ENCODE results near the gene LIPA.

Gene LIPA

GRCh38 chr10:89184638-89185037 lies 66.9 kb downstream of the LIPA start:
- no peak for TF ChIP-seq ZNF8 (CRISPR knock-in tag; IDR thresholded peaks at IDR 0.05)
- TF ChIP-seq, protein P1, sequence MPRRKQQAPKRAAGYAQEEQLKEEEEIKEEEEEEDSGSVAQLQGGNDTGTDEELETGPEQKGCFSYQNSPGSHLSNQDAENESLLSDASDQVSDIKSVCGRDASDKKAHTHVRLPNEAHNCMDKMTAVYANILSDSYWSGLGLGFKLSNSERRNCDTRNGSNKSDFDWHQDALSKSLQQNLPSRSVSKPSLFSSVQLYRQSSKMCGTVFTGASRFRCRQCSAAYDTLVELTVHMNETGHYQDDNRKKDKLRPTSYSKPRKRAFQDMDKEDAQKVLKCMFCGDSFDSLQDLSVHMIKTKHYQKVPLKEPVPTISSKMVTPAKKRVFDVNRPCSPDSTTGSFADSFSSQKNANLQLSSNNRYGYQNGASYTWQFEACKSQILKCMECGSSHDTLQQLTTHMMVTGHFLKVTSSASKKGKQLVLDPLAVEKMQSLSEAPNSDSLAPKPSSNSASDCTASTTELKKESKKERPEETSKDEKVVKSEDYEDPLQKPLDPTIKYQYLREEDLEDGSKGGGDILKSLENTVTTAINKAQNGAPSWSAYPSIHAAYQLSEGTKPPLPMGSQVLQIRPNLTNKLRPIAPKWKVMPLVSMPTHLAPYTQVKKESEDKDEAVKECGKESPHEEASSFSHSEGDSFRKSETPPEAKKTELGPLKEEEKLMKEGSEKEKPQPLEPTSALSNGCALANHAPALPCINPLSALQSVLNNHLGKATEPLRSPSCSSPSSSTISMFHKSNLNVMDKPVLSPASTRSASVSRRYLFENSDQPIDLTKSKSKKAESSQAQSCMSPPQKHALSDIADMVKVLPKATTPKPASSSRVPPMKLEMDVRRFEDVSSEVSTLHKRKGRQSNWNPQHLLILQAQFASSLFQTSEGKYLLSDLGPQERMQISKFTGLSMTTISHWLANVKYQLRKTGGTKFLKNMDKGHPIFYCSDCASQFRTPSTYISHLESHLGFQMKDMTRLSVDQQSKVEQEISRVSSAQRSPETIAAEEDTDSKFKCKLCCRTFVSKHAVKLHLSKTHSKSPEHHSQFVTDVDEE (CRISPR knock-in tag; IDR thresholded peaks at IDR 0.05): no peak
- no peak for TF ChIP-seq TCF4 (CRISPR knock-in tag; IDR thresholded peaks at IDR 0.05; ENCODE audit: borderline replicate concordance)
- TF ChIP-seq POU6F1 (CRISPR knock-in tag; IDR thresholded peaks at IDR 0.05; ENCODE audit: borderline replicate concordance, low read depth): no peak
- TF ChIP-seq TOX (CRISPR knock-in tag; IDR thresholded peaks at IDR 0.05; ENCODE audit: borderline replicate concordance): no peak
- TF ChIP-seq OSR1 (CRISPR knock-in tag; IDR thresholded peaks at IDR 0.05): no peak
- no peak for TF ChIP-seq ZFP30 (CRISPR knock-in tag; IDR thresholded peaks at IDR 0.05)
- TF ChIP-seq ZC3H10 (CRISPR knock-in tag; IDR thresholded peaks at IDR 0.05): no peak
- TF ChIP-seq ZNF565 (CRISPR knock-in tag; conservative IDR thresholded peaks at IDR 0.05; ENCODE audit: low read depth): no peak
- TF ChIP-seq ZNF70 (CRISPR knock-in tag; IDR thresholded peaks at IDR 0.05): no peak
- no peak for TF ChIP-seq SNAI2 (CRISPR knock-in tag; IDR thresholded peaks at IDR 0.05)
- TF ChIP-seq CSDC2 (CRISPR knock-in tag; IDR thresholded peaks at IDR 0.05): no peak
- no peak for TF ChIP-seq ZFP3 (CRISPR knock-in tag; IDR thresholded peaks at IDR 0.05)
- TF ChIP-seq GLIS3 (CRISPR knock-in tag; IDR thresholded peaks at IDR 0.05): no peak
- no peak for TF ChIP-seq RARB (CRISPR knock-in tag; IDR thresholded peaks at IDR 0.05)
- no peak for ATAC-seq

- TF ChIP-seq ZNF70 (CRISPR knock-in tag; IDR thresholded peaks at IDR 0.05) (no peak), ARNTL (CRISPR knock-in tag; IDR thresholded peaks at IDR 0.05; ENCODE audit: borderline replicate concordance, low read depth) (no peak), ZFP3 (CRISPR knock-in tag; IDR thresholded peaks at IDR 0.05) (no peak), SNAI2 (CRISPR knock-in tag; IDR thresholded peaks at IDR 0.05) (no peak), ZFP30 (CRISPR knock-in tag; IDR thresholded peaks at IDR 0.05) (no peak), OSR1 (CRISPR knock-in tag; IDR thresholded peaks at IDR 0.05) (no peak), CSDC2 (CRISPR knock-in tag; IDR thresholded peaks at IDR 0.05) (no peak), ZC3H10 (CRISPR knock-in tag; IDR thresholded peaks at IDR 0.05) (no peak), PATZ1 (CRISPR knock-in tag; IDR thresholded peaks at IDR 0.05; ENCODE audit: borderline replicate concordance) (no peak), PPARA (CRISPR knock-in tag; IDR thresholded peaks at IDR 0.05; ENCODE audit: borderline replicate concordance) (no peak), ESRRG (CRISPR knock-in tag; IDR thresholded peaks at IDR 0.05) (no peak), TOX (CRISPR knock-in tag; IDR thresholded peaks at IDR 0.05; ENCODE audit: borderline replicate concordance) (no peak), ZNF8 (CRISPR knock-in tag; IDR thresholded peaks at IDR 0.05) (no peak), RARB (CRISPR knock-in tag; IDR thresholded peaks at IDR 0.05) (no peak), TCF4 (CRISPR knock-in tag; IDR thresholded peaks at IDR 0.05; ENCODE audit: borderline replicate concordance) (no peak), CREB5 (CRISPR knock-in tag; IDR thresholded peaks at IDR 0.05; ENCODE audit: low read depth) (no peak), ISL1 (CRISPR knock-in tag; IDR thresholded peaks at IDR 0.05) (no peak), BACH2 (CRISPR knock-in tag; IDR thresholded peaks at IDR 0.05; ENCODE audit: borderline replicate concordance) (no peak), CSRNP3 (CRISPR knock-in tag; IDR thresholded peaks at IDR 0.05) (no peak)
- TF ChIP-seq, protein P1 (CRISPR knock-in tag; IDR thresholded peaks at IDR 0.05): no peak
- no peak for ATAC-seq
These were observed 68.0 kb downstream of the LIPA start for GRCh38 chr10:89183571-89183970.
